Spleen (tissue), 7 donors: ENCODE results near the gene XYLT1.

Source experiments
- CTCF ChIP-seq, 11 experiments: fragments of 200-600 bp in 7 of 11; fragments of 450-650 bp in 4 of 11; sonication (generic) in 4 of 11; IDR thresholded peaks in 8 of 11; conservative IDR thresholded peaks in 3 of 11; 1 replicate in 7 of 11; 2 replicates in 4 of 11; pipeline versions ENCODE4 v1.4.0 to v1.8.0; 2016 to 2021; ENCODE audit warnings: antibody characterized with exemption in 11 of 11, inconsistent platforms in 4 of 11, mild to moderate bottlenecking in 1 of 11
- POLR2A ChIP-seq, 3 donors: fragments of 450-650 bp; IDR thresholded peaks; one replicate each; pipeline ENCODE4 v1.5.1; 2017; ENCODE audit warnings: antibody characterized with exemption in 3 of 3, mild to moderate bottlenecking in 1 of 3
- POLR2AphosphoS5 ChIP-seq, 3 donors: sonication (generic); formaldehyde crosslinking; IDR thresholded peaks; one replicate each; pipeline ENCODE4 v1.5.1; 2017; ENCODE audit warnings: antibody characterized with exemption in 3 of 3
- donor health status: DM: no; HTN: no; CAD: no; lungs with moderate emphysema.
- donor health status: DM: no; HTN: no; CAD: no.
- donor health status: DM: no; HTN: no; CAD: no.

DNA sequence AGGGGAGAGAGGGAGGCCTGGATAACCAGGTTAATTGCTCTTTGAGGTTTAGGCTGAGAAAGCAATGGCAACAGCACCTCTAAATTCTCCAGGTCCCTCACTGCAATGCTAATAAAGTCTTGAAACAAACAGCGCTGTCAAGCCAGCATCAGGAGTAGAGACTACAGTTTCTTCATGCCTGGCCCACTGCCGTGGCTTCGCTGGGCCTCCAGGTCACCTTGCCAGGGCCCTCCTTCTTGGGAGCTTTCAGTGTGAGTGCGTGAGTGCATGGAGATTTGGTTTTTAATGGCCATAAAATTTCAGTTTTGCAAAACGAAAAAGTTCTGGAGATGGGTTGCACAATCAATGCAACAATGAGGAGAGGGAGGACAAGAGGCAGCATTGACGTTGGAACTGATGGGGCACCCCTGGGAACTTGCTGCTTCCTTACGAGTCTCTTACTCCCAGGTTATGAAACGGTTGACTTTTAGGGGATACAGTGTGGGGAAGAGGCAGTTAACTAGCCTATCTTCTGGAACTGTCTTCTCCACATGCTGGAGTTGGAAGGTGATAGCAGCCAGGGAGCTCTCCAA is 229.4 kb downstream of the XYLT1 start:
- TF ChIP-seq CTCF (IDR thresholded peaks at IDR 0.05 in 8 of 11, conservative IDR thresholded peaks at IDR 0.05 in 3 of 11) (no peak), POLR2A (IDR thresholded peaks at IDR 0.05) (no peak), POLR2AphosphoS5 (IDR thresholded peaks at IDR 0.05) (no peak)
